ENCODE measurements around the gene CSRP3.

CSRP3 gene

GRCh38 chr11:19191530-19192169, 10.1 kb downstream of the CSRP3 start:
- H3F3A ChIP-seq (ENCODE audit: insufficient read depth), result no peaks in the 10 kb centered on the region
- no peaks in the 10 kb centered on the region for H3K9me3 ChIP-seq (ENCODE audit: insufficient read depth, low read length)
- H3K4me3 ChIP-seq (ENCODE audit: insufficient read depth, low read length, poor library complexity, severe bottlenecking), result no peak overlapping the region
- H3K79me2 ChIP-seq (ENCODE audit: insufficient read depth, low read length), result no peaks in the 10 kb centered on the region
- H3K36me3 ChIP-seq (ENCODE audit: low read length), result no peaks in the 10 kb centered on the region
- H4K20me1 ChIP-seq (ENCODE audit: low read depth, low read length), result no peaks in the 10 kb centered on the region
- no peaks in the 10 kb centered on the region for H3K9me2 ChIP-seq (replicated peaks; ENCODE audit: insufficient read depth, low read length)
- H2AFZ ChIP-seq (ENCODE audit: low read depth, low read length, severe bottlenecking), result no peak overlapping the region
- H3K9ac ChIP-seq (ENCODE audit: low read length), result no peak overlapping the region
- no peak overlapping the region for H3K4me2 ChIP-seq (ENCODE audit: low read depth, low read length, poor library complexity, severe bottlenecking)
- no peak overlapping the region for H3K27ac ChIP-seq (ENCODE audit: low read depth, low read length)
- TF ChIP-seq CTCF (IDR thresholded peaks at IDR 0.05; ENCODE audit: insufficient read depth, low read length, poor library complexity, severe bottlenecking) (no peak), EZH2phosphoT487 (conservative IDR thresholded peaks at IDR 0.05; ENCODE audit: low read length) (no peak)
- H3K27me3 ChIP-seq (ENCODE audit: low read length), result no peaks in the 10 kb centered on the region

- H3K27me3 ChIP-seq (ENCODE audit: low read length), result no peaks in the 10 kb centered on the region
- TF ChIP-seq CTCF (IDR thresholded peaks at IDR 0.05; ENCODE audit: insufficient read depth, low read length, poor library complexity, severe bottlenecking) (no peak), EZH2phosphoT487 (conservative IDR thresholded peaks at IDR 0.05; ENCODE audit: low read length) (no peak)
- H3K36me3 ChIP-seq (ENCODE audit: low read length), result no peaks in the 10 kb centered on the region
- H3K9me2 ChIP-seq (replicated peaks; ENCODE audit: insufficient read depth, low read length), result no peaks in the 10 kb centered on the region
- no peaks in the 10 kb centered on the region for H3K79me2 ChIP-seq (ENCODE audit: insufficient read depth, low read length)
- no peaks in the 10 kb centered on the region for H3F3A ChIP-seq (ENCODE audit: insufficient read depth)
- H3K4me3 ChIP-seq (ENCODE audit: insufficient read depth, low read length, poor library complexity, severe bottlenecking), result no peak overlapping the region
- H3K9ac ChIP-seq (ENCODE audit: low read length), result no peak overlapping the region
- no peaks in the 10 kb centered on the region for H3K9me3 ChIP-seq (ENCODE audit: insufficient read depth, low read length)
- H3K27ac ChIP-seq (ENCODE audit: low read depth, low read length), result no peak overlapping the region
- H3K4me2 ChIP-seq (ENCODE audit: low read depth, low read length, poor library complexity, severe bottlenecking), result no peak overlapping the region
- H2AFZ ChIP-seq (ENCODE audit: low read depth, low read length, severe bottlenecking), result no peak overlapping the region
- no peaks in the 10 kb centered on the region for H4K20me1 ChIP-seq (ENCODE audit: low read depth, low read length)
These were observed 13.9 kb downstream of the CSRP3 start for GRCh38 chr11:19187833-19188258.

GRCh38 chr11:19187114-19187832, 14.5 kb downstream of the CSRP3 start:
- H3K36me3 ChIP-seq (ENCODE audit: low read length), result no peaks in the 10 kb centered on the region
- H3F3A ChIP-seq (ENCODE audit: insufficient read depth), result no peaks in the 10 kb centered on the region

More at GRCh38 chr11:19187114-19187832, 14.5 kb downstream of the CSRP3 start:
- Histone ChIP-seq H4K20me1 (ENCODE audit: low read depth, low read length) (no peaks in the 10 kb centered on the region), H3K9me2 (replicated peaks; ENCODE audit: insufficient read depth, low read length) (no peaks in the 10 kb centered on the region), H3K4me3 (ENCODE audit: insufficient read depth, low read length, poor library complexity, severe bottlenecking) (no peak overlapping the region), H3K27ac (ENCODE audit: low read depth, low read length) (no peak overlapping the region), H3K4me2 (ENCODE audit: low read depth, low read length, poor library complexity, severe bottlenecking) (no peak overlapping the region), H3K9ac (ENCODE audit: low read length) (no peak overlapping the region), H3K9me3 (ENCODE audit: insufficient read depth, low read length) (no peaks in the 10 kb centered on the region), H3K27me3 (ENCODE audit: low read length) (no peaks in the 10 kb centered on the region), H2AFZ (ENCODE audit: low read depth, low read length, severe bottlenecking) (no peak overlapping the region), H3K79me2 (ENCODE audit: insufficient read depth, low read length) (no peaks in the 10 kb centered on the region)
- TF ChIP-seq EZH2phosphoT487 (conservative IDR thresholded peaks at IDR 0.05; ENCODE audit: low read length) (no peak), CTCF (IDR thresholded peaks at IDR 0.05; ENCODE audit: insufficient read depth, low read length, poor library complexity, severe bottlenecking) (no peak)

Measured in SU-DHL-6 (cell line).